Measurements from ENCODE around the gene CAMK2G.

DNA sequence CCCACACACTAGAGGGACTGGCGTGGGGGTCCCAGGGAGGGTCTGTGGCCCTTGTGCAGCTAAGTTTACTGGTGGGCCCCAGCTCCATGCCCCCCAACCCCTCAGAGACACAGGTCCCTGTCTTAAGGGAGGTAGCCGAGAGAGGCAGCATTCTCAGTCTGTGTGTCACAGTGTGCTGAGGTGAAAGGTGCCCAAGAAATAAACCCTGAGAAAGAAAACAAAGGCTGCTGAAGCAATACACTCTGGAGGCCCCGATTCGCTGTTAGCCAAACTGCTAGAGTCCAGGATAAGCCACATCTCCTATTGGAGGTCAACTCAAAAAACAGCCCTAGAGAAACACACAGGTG, 34.3 kb downstream of the CAMK2G start:
- TF ChIP-seq, protein P1, sequence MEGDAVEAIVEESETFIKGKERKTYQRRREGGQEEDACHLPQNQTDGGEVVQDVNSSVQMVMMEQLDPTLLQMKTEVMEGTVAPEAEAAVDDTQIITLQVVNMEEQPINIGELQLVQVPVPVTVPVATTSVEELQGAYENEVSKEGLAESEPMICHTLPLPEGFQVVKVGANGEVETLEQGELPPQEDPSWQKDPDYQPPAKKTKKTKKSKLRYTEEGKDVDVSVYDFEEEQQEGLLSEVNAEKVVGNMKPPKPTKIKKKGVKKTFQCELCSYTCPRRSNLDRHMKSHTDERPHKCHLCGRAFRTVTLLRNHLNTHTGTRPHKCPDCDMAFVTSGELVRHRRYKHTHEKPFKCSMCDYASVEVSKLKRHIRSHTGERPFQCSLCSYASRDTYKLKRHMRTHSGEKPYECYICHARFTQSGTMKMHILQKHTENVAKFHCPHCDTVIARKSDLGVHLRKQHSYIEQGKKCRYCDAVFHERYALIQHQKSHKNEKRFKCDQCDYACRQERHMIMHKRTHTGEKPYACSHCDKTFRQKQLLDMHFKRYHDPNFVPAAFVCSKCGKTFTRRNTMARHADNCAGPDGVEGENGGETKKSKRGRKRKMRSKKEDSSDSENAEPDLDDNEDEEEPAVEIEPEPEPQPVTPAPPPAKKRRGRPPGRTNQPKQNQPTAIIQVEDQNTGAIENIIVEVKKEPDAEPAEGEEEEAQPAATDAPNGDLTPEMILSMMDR (IDR thresholded peaks at IDR 0.05), result no peak
- TF ChIP-seq EZH2 (IDR thresholded peaks at IDR 0.05), result no peak

Data from neural progenitor cell (in vitro differentiated cells).